ENCODE results near the gene GPRC5A. TPM values are rescaled to one million over a fixed set of nuclear protein-coding genes. Genes with fewer than 3 reads are reported as not detected.
A peak's percentile ranks its signal among the peaks of the same experiment; 100 is the strongest.

The GPRC5A gene
- total RNA-seq, 1 donor from 2014 or later = 26.8 TPM

GRCh38 chr12:12952036-12952435, 60.7 kb downstream of the GPRC5A start, which contains the start of gene GPRC5D:
GPRC5D (minus strand) TSS chr12:12952170; CDS start chr12:12950384, 1,786 bp downstream.
- no peak for TF ChIP-seq POLR2AphosphoS5 (IDR thresholded peaks at IDR 0.05; ENCODE audit: insufficient read depth in 1 of 2, low read depth in 1 of 2)
- no peak for TF ChIP-seq POLR2A (IDR thresholded peaks at IDR 0.05)
- TF ChIP-seq CTCF (IDR thresholded peaks at IDR 0.05) = no peak

GRCh38 chr12:12954356-12954755, 63.0 kb downstream of the GPRC5A start:
- no peak for TF ChIP-seq POLR2AphosphoS5 (IDR thresholded peaks at IDR 0.05; ENCODE audit: insufficient read depth in 1 of 2, low read depth in 1 of 2)
- no peak for TF ChIP-seq CTCF (IDR thresholded peaks at IDR 0.05)
- TF ChIP-seq POLR2A (IDR thresholded peaks at IDR 0.05) = no peak
- no peaks in the 10 kb centered on the region for H3K36me3 ChIP-seq
- no peak for DNase-seq (ENCODE audit: extremely low spot score in 2 of 2)
- H3K4me3 ChIP-seq = no peak overlapping the region
- no peaks in the 10 kb centered on the region for H3K4me1 ChIP-seq
- H3K9me3 ChIP-seq = no peaks in the 10 kb centered on the region
- no peaks in the 10 kb centered on the region for H3K27me3 ChIP-seq
- H3K27ac ChIP-seq = no peak overlapping the region
- intact Hi-C loops (cut with DNase I) = no loop called here

More at GRCh38 chr12:12952036-12952435, 60.7 kb downstream of the GPRC5A start, which contains the start of gene GPRC5D:
- Histone ChIP-seq H3K4me3 (no peak within 1 kb of the TSS), H3K9me3 (no peaks in the 10 kb centered on the region), H3K36me3 (no peaks in the 10 kb centered on the region), H3K4me1 (no peaks in the 10 kb centered on the region), H3K27ac (no peak within 1 kb of the TSS), H3K27me3 (no peaks in the 10 kb centered on the region)
- DNase-seq (ENCODE audit: extremely low spot score in 2 of 2) = peak in 1 of 2 donors; percentile 27
- intact Hi-C loops (cut with DNase I) = no loop called here

GRCh38 chr12:12954878-12955625, 63.7 kb downstream of the GPRC5A start:
- H3K27me3 ChIP-seq = no peaks in the 10 kb centered on the region
- intact Hi-C loops (cut with DNase I) = no loop called here
- no peak overlapping the region for H3K27ac ChIP-seq
- no peaks in the 10 kb centered on the region for H3K9me3 ChIP-seq
- no peaks in the 10 kb centered on the region for H3K36me3 ChIP-seq
- TF ChIP-seq POLR2AphosphoS5 (IDR thresholded peaks at IDR 0.05; ENCODE audit: insufficient read depth in 1 of 2, low read depth in 1 of 2) = no peak
- TF ChIP-seq CTCF (IDR thresholded peaks at IDR 0.05) = no peak
- no peak for TF ChIP-seq POLR2A (IDR thresholded peaks at IDR 0.05)
- DNase-seq (ENCODE audit: extremely low spot score in 2 of 2) = peak in 1 of 2 donors; percentile 54
- no peaks in the 10 kb centered on the region for H3K4me1 ChIP-seq
- no peak overlapping the region for H3K4me3 ChIP-seq

- DNase-seq (ENCODE audit: extremely low spot score in 2 of 2) = peak in 1 of 2 donors; percentile 29
- TF ChIP-seq POLR2A (IDR thresholded peaks at IDR 0.05) = no peak
- TF ChIP-seq POLR2AphosphoS5 (IDR thresholded peaks at IDR 0.05; ENCODE audit: insufficient read depth in 1 of 2, low read depth in 1 of 2) = no peak
- TF ChIP-seq CTCF (IDR thresholded peaks at IDR 0.05) = no peak
These were observed 67.5 kb downstream of the GPRC5A start for GRCh38 chr12:12958886-12959285.

GRCh38 chr12:12960639-12961209, 69.4 kb downstream of the GPRC5A start:
- TF ChIP-seq CTCF (IDR thresholded peaks at IDR 0.05) = no peak
- no peak for TF ChIP-seq POLR2A (IDR thresholded peaks at IDR 0.05)
- TF ChIP-seq POLR2AphosphoS5 (IDR thresholded peaks at IDR 0.05; ENCODE audit: insufficient read depth in 1 of 2, low read depth in 1 of 2) = no peak
- H3K4me1 ChIP-seq = no peaks in the 10 kb centered on the region
- intact Hi-C loops (cut with DNase I) = no loop called here
- no peak overlapping the region for H3K4me3 ChIP-seq
- no peaks in the 10 kb centered on the region for H3K9me3 ChIP-seq
- no peaks in the 10 kb centered on the region for H3K27me3 ChIP-seq
- no peak overlapping the region for H3K27ac ChIP-seq
- H3K36me3 ChIP-seq = no peaks in the 10 kb centered on the region
- DNase-seq (ENCODE audit: extremely low spot score in 2 of 2) = peak in 1 of 2 donors; percentile 47

More at GRCh38 chr12:12958886-12959285, 67.5 kb downstream of the GPRC5A start:
- no peaks in the 10 kb centered on the region for H3K36me3 ChIP-seq
- H3K4me3 ChIP-seq = no peak overlapping the region
- no peak overlapping the region for H3K27ac ChIP-seq
- no peaks in the 10 kb centered on the region for H3K27me3 ChIP-seq
- no peaks in the 10 kb centered on the region for H3K9me3 ChIP-seq
- H3K4me1 ChIP-seq = no peaks in the 10 kb centered on the region
- intact Hi-C loops (cut with DNase I) = no loop called here
